Psoas muscle (tissue), 8 donors: ENCODE measurements around the gene PDE6D. TPM values are rescaled to one million over a fixed set of nuclear protein-coding genes. Genes with fewer than 3 reads are reported as not detected.
"Not testable (repeated sequence)": the region's sequence is repeated elsewhere in the genome, so short reads cannot be mapped to it uniquely, and the experiment has no call there.

Source experiments
- ATAC-seq, 4 donors: fragments of 200-7000 bp; cut with Tn5 transposase; one replicate each; pipeline ENCODE4 v1.9.1; 2020; ENCODE audit warnings: moderate library complexity in 3 of 4, mild to moderate bottlenecking in 2 of 4
- DNase-seq, 2 donors: peaks; one replicate each; pipeline ENCODE4 v3.0.0-alpha.2; 2020
- H3K27ac ChIP-seq: fragments of 200-600 bp; one replicate; pipeline ENCODE4 v1.8.0; 2022
- H3K27me3 ChIP-seq, 3 donors: fragments of 200-600 bp in 1 of 3; one replicate each; pipeline versions ENCODE4 v1.6.1 to v1.8.0; 2013 to 2022; ENCODE audit warnings: low read length in 2 of 3, mild to moderate bottlenecking in 2 of 3, moderate library complexity in 1 of 3; ENCODE audit not compliant: insufficient read depth in 3 of 3
- H3K36me3 ChIP-seq, 2 donors: fragments of 200-600 bp in 1 of 2; one replicate each; pipeline versions ENCODE4 v1.6.1 to v1.8.0; 2013 to 2022; ENCODE audit warnings: low read depth in 1 of 2, mild to moderate bottlenecking in 1 of 2, moderate library complexity in 1 of 2; ENCODE audit not compliant: insufficient read depth in 1 of 2
- H3K4me1 ChIP-seq: fragments of 200-600 bp; one replicate; pipeline ENCODE4 v1.8.0; 2022
- H3K4me3 ChIP-seq: fragments of 200-600 bp; one replicate; pipeline ENCODE4 v1.8.0; 2022; ENCODE audit warnings: mild to moderate bottlenecking
- H3K9me3 ChIP-seq: fragments of 200-600 bp; one replicate; pipeline ENCODE4 v1.8.0; 2022
- CTCF ChIP-seq: fragments of 200-600 bp; IDR thresholded peaks from one replicate; pipeline ENCODE4 v1.8.0; 2022; ENCODE audit warnings: antibody characterized with exemption
- WGBS, 3 donors: extraction: QIAGEN DNeasy Blood & Tissue Kit; methylation state at CpG; one replicate each; pipeline versions ENCODE4 v1.1.6 to v1.1.7; 2013; 5-methylcytosine and 5-hydroxymethylcytosine counted together
- intact Hi-C, 2 donors: fragments of 100-400 bp; cut with DNase I; formaldehyde crosslinking; loops; one replicate each; pipeline versions ENCODE4 v1.11.0 to v1.14.2; 2022
- polyA plus RNA-seq, 3 donors: library from polyadenylated mRNA; stranded (reverse); fragments of 200-250 nt; gene quantifications; one replicate each; pipeline ENCODE4 v1.2.3, GENCODE V29; 2013
- total RNA-seq, 4 donors: library from RNA; stranded (reverse); fragmentation: NEBNext Ultra II Directional in 2 of 4; extraction: Animal tissue kit (Norgen Biotek cat#: 25700) in 2 of 4; gene quantifications; one replicate each; pipeline versions ENCODE4 v1.2.1 to v1.2.4, GENCODE V29; 2021 to 2023
- donor health status: healthy with polysubstance abuse.
- donor health status: DM: no; HTN: no; CAD: no; lungs with moderate emphysema.
- donor health status: Bipolar disorder and iron deficiency.
- donor health status: healthy.
- donor health status: DM: yes; HTN: yes; CAD: no.
- donor health status: DM: no; HTN: no; CAD: no.
- donor health status: DM: no; HTN: no; CAD: no.
- donor health status: DM: yes; HTN: yes; CAD: no.

The PDE6D gene
- total and polyA plus RNA-seq, 7 donors, result 8.7 to 22.5 (median 13.8) TPM

DNA sequence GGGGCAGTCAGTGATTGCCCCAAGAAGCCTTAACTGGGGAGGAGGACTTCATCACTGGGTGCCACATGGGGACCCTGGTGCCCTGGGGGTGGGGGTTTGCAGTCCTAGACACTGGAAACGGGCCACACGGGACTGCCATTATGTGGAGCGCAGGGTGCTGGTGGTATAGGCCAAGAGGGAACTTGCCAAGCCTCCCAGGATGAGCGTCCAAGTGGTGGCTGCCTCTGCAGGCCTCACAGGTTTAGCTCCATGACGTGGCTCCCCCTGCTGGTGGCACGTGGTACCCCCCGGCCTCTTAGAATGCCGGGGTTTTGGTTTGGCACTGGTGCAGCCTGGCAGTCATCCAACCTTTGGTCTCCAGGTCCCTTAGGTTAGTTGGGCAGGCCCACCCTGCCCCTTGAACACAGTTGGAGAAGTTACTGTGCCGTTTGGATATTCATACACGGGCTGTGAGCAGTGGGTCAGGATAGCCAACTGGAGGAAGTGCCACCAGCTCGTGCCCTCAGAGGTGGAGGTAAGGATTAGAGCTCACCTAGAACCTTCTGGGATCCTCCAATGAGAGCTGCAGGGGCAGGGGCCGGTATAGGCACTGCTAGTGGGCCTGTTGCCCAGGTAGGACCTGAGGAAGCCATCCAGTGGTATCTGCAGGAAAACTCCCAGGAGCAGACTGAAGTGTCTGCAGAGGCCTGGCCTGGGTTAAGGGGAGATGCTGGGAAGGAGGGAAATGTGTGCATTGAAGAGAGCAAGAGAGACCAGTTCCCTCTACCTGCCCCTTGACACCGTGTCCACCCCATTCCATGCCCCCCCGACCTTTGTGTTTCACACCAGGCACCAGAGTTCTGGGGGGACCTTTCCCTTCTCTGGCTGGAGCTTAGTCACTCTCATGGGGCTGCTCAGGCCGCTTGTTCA is 67.1 kb downstream of the PDE6D start:
- TF ChIP-seq CTCF, result peak; percentile 93
- Histone ChIP-seq H3K4me3 (no peak overlapping the region), H3K9me3 (no peaks in the 10 kb centered on the region), H3K27ac (peak overlapping the region; percentile 48), H3K36me3 (peaks cover 0 to 25% of the 10 kb centered on the region in 2 donors), H3K4me1 (peaks cover 39% of the 10 kb centered on the region), H3K27me3 (no peaks in the 10 kb centered on the region)
- 15 to 19% (median 16%) methylated on average over 15 of the region's 15 CpGs for WGBS, 3 donors
- ATAC-seq, result peak; percentile 50 to 67 (median 60)
- intact Hi-C loops, result loop anchor here (1.0 to 5.0 kb wide), 5 partner anchors 37 to 103 kb away; partner anchors contain the start of gene PDE6D (in 1 of the 2)
- peak; percentile 89 to 95 for DNase-seq

- Histone ChIP-seq H3K27ac (peak overlapping the region; percentile 48), H3K4me1 (peaks cover 39% of the 10 kb centered on the region), H3K36me3 (peaks cover 0 to 25% of the 10 kb centered on the region in 2 donors)
- ATAC-seq, H3K27me3 ChIP-seq, H3K9me3 ChIP-seq, H3K4me3 ChIP-seq, DNase-seq: not testable (repeated sequence)
- intact Hi-C loops, result loop anchor here in 1 of 2 donors (5.0 kb wide), 1 partner anchor 69 kb away; the partner anchor contains the start of gene PDE6D
Measured at GRCh38 chr2:231713406-231713729, 67.7 kb downstream of the PDE6D start.

DNA sequence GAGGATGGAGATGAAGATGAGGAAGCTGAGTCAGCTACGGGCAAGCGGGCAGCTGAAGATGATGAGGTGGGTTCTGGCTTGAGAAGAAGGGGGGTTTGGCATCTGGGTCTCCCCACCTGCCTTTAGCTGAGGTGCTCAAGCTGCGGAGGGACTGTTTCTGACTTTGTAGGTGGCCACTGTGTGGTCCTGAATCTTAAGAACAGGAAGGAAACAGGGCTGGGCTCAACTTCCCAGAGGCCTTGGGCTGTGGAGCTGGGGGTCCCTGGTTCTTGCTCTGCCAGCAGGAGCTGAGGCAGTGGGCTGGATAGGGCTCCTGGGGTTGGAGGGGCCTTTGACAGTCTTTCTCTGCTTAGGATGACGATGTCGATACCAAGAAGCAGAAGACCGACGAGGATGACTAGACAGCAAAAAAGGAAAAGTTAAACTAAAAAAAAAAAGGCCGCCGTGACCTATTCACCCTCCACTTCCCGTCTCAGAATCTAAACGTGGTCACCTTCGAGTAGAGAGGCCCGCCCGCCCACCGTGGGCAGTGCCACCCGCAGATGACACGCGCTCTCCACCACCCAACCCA is 68.5 kb downstream of the PDE6D start:
- not testable (repeated sequence) for H3K27me3 ChIP-seq, ATAC-seq, H3K9me3 ChIP-seq
- H3K4me3 ChIP-seq, result peak overlapping the region; percentile 89
- intact Hi-C loops, result loop anchor here in 1 of 2 donors (5.0 kb wide), 1 partner anchor 70 kb away; the partner anchor contains the start of gene PDE6D
- peak overlapping the region; percentile 97 for H3K27ac ChIP-seq
- peaks cover 39% of the 10 kb centered on the region for H3K4me1 ChIP-seq
- DNase-seq, result peak in 1 of 2 donors; percentile 36
- H3K36me3 ChIP-seq, result peaks cover 0 to 25% of the 10 kb centered on the region in 2 donors
- 60 to 74% (median 64%) methylated on average over 18 of the region's 18 CpGs for WGBS, 3 donors

- TF ChIP-seq CTCF, result no peak
- Histone ChIP-seq H3K9me3 (no peaks in the 10 kb centered on the region), H3K4me1 (peaks cover 35% of the 10 kb centered on the region), H3K36me3 (peaks cover 0 to 25% of the 10 kb centered on the region in 2 donors), H3K4me3 (peak overlapping the region; percentile 89), H3K27me3 (no peaks in the 10 kb centered on the region), H3K27ac (peak overlapping the region; percentile 97)
- no peak for ATAC-seq
- WGBS, 3 donors, result 45 to 56% (median 54%) methylated on average over 9 of the region's 9 CpGs
- DNase-seq, result peak in 1 of 2 donors; percentile 44
- intact Hi-C loops, result loop anchor here in 1 of 2 donors (1.0 to 5.0 kb wide), 2 partner anchors 32 to 70 kb away; partner anchors contain the start of gene PDE6D
Measured at GRCh38 chr2:231711677-231712450, 69.2 kb downstream of the PDE6D start.

- peak; percentile 3 for TF ChIP-seq CTCF
Measured at GRCh38 chr2:231710799-231711676, 70.0 kb downstream of the PDE6D start.

More at GRCh38 chr2:231710799-231711676, 70.0 kb downstream of the PDE6D start:
- H3K4me1 ChIP-seq, result peaks cover 27% of the 10 kb centered on the region
- intact Hi-C loops, result loop anchor here in 1 of 2 donors (1.0 to 5.0 kb wide), 2 partner anchors 31 to 71 kb away; partner anchors contain the start of gene PDE6D
- H3K27me3 ChIP-seq, result no peaks in the 10 kb centered on the region
- 6 to 12% (median 7%) methylated on average over 41 to 43 of the region's 43 CpGs for WGBS, 3 donors
- ATAC-seq (no peak), DNase-seq (peak in 1 of 2 donors; percentile 71)
- H3K36me3 ChIP-seq, result peaks cover 0 to 25% of the 10 kb centered on the region in 2 donors
- peak overlapping the region; percentile 97 for H3K27ac ChIP-seq
- no peaks in the 10 kb centered on the region for H3K9me3 ChIP-seq
- peak overlapping the region; percentile 89 for H3K4me3 ChIP-seq
